PC-9 (cell line): Measurements from ENCODE around the gene ELMO1. TPM values are rescaled to one million over a fixed set of nuclear protein-coding genes. Genes with fewer than 3 reads are reported as not detected.

Experiments
- BruUV-seq: library from RNA; stranded (reverse); fragments of 400-500 nt; replicated peaks from 2 replicates; lab custom pipeline; 2021; lab: Mats Ljungman, UMichigan
- CTCF ChIA-PET: fragments of 300-600 bp; sonication (Branson Sonifier 250); formaldehyde crosslinking; loops from one replicate; lab custom pipeline; 2022; ENCODE audit warnings: antibody characterized with exemption; lab: Charles Lee
- POLR2A ChIA-PET: fragments of 300-600 bp; sonication (Branson Sonifier 250); formaldehyde crosslinking; loops from one replicate; lab custom pipeline; 2022; ENCODE audit warnings: antibody characterized with exemption; ENCODE audit not compliant: unreplicated experiment; lab: Charles Lee
- DNase-seq, 2 experiments: peaks; one replicate each; pipeline versions ENCODE4 v3.0.0 to v3.0.0-alpha.2; 2015 to 2022; ENCODE audit warnings: mixed read lengths in 1 of 2
- H2AFZ ChIP-seq: fragments of 200-600 bp; sonication (generic); 2 replicates; pipeline ENCODE4 v1.8.1; 2017; ENCODE audit warnings: antibody characterized with exemption
- H3F3A ChIP-seq: fragments of 200-600 bp; sonication (generic); 2 replicates; pipeline ENCODE4 v1.8.1; 2017; ENCODE audit warnings: antibody characterized with exemption, mild to moderate bottlenecking, low read depth; ENCODE audit not compliant: insufficient read depth
- H3K27ac ChIP-seq: fragments of 200-600 bp; sonication (generic); 2 replicates; pipeline ENCODE4 v1.6.1; 2016; ENCODE audit warnings: mixed run types
- H3K27me3 ChIP-seq: fragments of 200-600 bp; sonication (generic); 2 replicates; pipeline ENCODE4 v1.6.1; 2016; ENCODE audit warnings: low read depth, mixed run types; ENCODE audit not compliant: insufficient read depth
- H3K36me3 ChIP-seq: fragments of 200-600 bp; sonication (generic); 2 replicates; pipeline ENCODE4 v1.6.1; 2016; ENCODE audit warnings: low read depth, mixed run types
- H3K4me1 ChIP-seq: fragments of 200-600 bp; sonication (generic); replicated peaks from 2 replicates; pipeline ENCODE4 v1.6.1; 2016; ENCODE audit warnings: mixed run types; ENCODE audit not compliant: insufficient read depth
- H3K4me2 ChIP-seq: fragments of 200-600 bp; sonication (generic); 2 replicates; pipeline ENCODE4 v1.6.1; 2017; ENCODE audit warnings: mixed run types
- H3K4me3 ChIP-seq: fragments of 200-600 bp; sonication (generic); 2 replicates; pipeline ENCODE4 v1.6.1; 2016; ENCODE audit warnings: mixed run types
- H3K79me2 ChIP-seq: fragments of 200-600 bp; sonication (generic); 2 replicates; pipeline ENCODE4 v1.6.1; 2017; ENCODE audit warnings: low read depth, mixed run types
- H3K9me2 ChIP-seq: fragments of 200-600 bp; sonication (generic); 2 replicates; pipeline ENCODE4 v1.8.1; 2017; ENCODE audit warnings: mild to moderate bottlenecking; ENCODE audit not compliant: insufficient read depth
- H3K9me3 ChIP-seq: fragments of 200-600 bp; sonication (generic); 2 replicates; pipeline ENCODE4 v1.8.1; 2016; ENCODE audit warnings: low read depth; ENCODE audit not compliant: insufficient read depth
- H4K20me1 ChIP-seq: fragments of 200-600 bp; sonication (generic); 2 replicates; pipeline ENCODE4 v1.8.1; 2017; ENCODE audit not compliant: insufficient read depth
- CTCF ChIP-seq: fragments of 200-600 bp; sonication (generic); conservative IDR thresholded peaks from 2 replicates; pipeline ENCODE4 v1.6.1; 2017; ENCODE audit warnings: mixed run types, antibody characterized with exemption, mild to moderate bottlenecking, moderate library complexity
- EZH2 ChIP-seq: fragments of 200-600 bp; sonication (generic); IDR thresholded peaks from 2 replicates; pipeline ENCODE4 v1.8.0; 2017; ENCODE audit warnings: antibody characterized with exemption, low read depth
- intact Hi-C: fragments of 100-400 bp; cut with micrococcal nuclease; formaldehyde crosslinking; loops from one replicate; pipeline ENCODE4 v1.10.0; 2022; ENCODE audit not compliant: unreplicated experiment
- total RNA-seq: library from RNA; stranded (reverse); gene quantifications from 2 replicates; pipeline ENCODE4 v1.2.3, GENCODE V29; 2021

ELMO1 gene
- total RNA-seq, 1 experiment from 2014 or later = 4.8 TPM

GRCh38 chr7:37322831-37323230 lies 125.8 kb downstream of the ELMO1 start:
- Histone ChIP-seq H3K4me1 (no peaks in the 10 kb centered on the region), H3K79me2 (no peaks in the 10 kb centered on the region), H3K9me2 (no peaks in the 10 kb centered on the region), H3K9me3 (no peaks in the 10 kb centered on the region), H2AFZ (no peak overlapping the region), H3K27me3 (peaks cover 36% of the 10 kb centered on the region), H3K36me3 (no peaks in the 10 kb centered on the region), H3K4me3 (no peak overlapping the region), H3K4me2 (no peak overlapping the region), H3K27ac (no peak overlapping the region), H3F3A (no peaks in the 10 kb centered on the region), H4K20me1 (no peaks in the 10 kb centered on the region; the same call in 1 of the 2 replicates)
- CTCF ChIA-PET = no interaction called here
- intact Hi-C loops = no loop called here
- BruUV-seq = no TSS peak
- TF ChIP-seq EZH2 = no peak
- TF ChIP-seq CTCF = no peak
- no peak for DNase-seq
- POLR2A ChIA-PET = no interaction called here

GRCh38 chr7:37320848-37321468 lies 127.7 kb downstream of the ELMO1 start:
- H3K9me3 ChIP-seq = no peaks in the 10 kb centered on the region
- POLR2A ChIA-PET = no interaction called here
- no peaks in the 10 kb centered on the region for H3K9me2 ChIP-seq
- H3K36me3 ChIP-seq = no peaks in the 10 kb centered on the region
- H3K79me2 ChIP-seq = no peaks in the 10 kb centered on the region
- H4K20me1 ChIP-seq = no peaks in the 10 kb centered on the region
- no TSS peak for BruUV-seq
- H3K4me2 ChIP-seq = no peak overlapping the region
- H3F3A ChIP-seq = no peaks in the 10 kb centered on the region
- intact Hi-C loops = no loop called here
- H3K27me3 ChIP-seq = peaks cover 27% of the 10 kb centered on the region
- H3K4me1 ChIP-seq = no peaks in the 10 kb centered on the region
- no peak for DNase-seq
- no peak overlapping the region for H3K4me3 ChIP-seq
- H3K27ac ChIP-seq = no peak overlapping the region
- no peak overlapping the region for H2AFZ ChIP-seq
- TF ChIP-seq CTCF = no peak
- no peak for TF ChIP-seq EZH2
- CTCF ChIA-PET = no interaction called here

GRCh38 chr7:37320140-37320847 lies 128.4 kb downstream of the ELMO1 start:
- no peak for DNase-seq
- ChIA-PET CTCF (no interaction called here), POLR2A (no interaction called here)
- TF ChIP-seq CTCF (no peak), EZH2 (no peak)
- no peaks in the 10 kb centered on the region for H3K9me2 ChIP-seq
- no peaks in the 10 kb centered on the region for H3K36me3 ChIP-seq
- H3K79me2 ChIP-seq = no peaks in the 10 kb centered on the region
- intact Hi-C loops = no loop called here
- BruUV-seq = no TSS peak
- no peak overlapping the region for H3K27ac ChIP-seq
- no peak overlapping the region for H2AFZ ChIP-seq
- H3K27me3 ChIP-seq = peaks cover 20% of the 10 kb centered on the region
- no peaks in the 10 kb centered on the region for H3K4me1 ChIP-seq
- H3K4me2 ChIP-seq = no peak overlapping the region
- no peaks in the 10 kb centered on the region for H3K9me3 ChIP-seq
- no peak overlapping the region for H3K4me3 ChIP-seq
- no peaks in the 10 kb centered on the region for H4K20me1 ChIP-seq
- H3F3A ChIP-seq = no peaks in the 10 kb centered on the region
